ENCODE data around the gene NAA60. TPM values are rescaled to one million over a fixed set of nuclear protein-coding genes. Genes with fewer than 3 reads are reported as not detected.
A peak's percentile ranks its signal among the peaks of the same experiment; 100 is the strongest.

Gene NAA60
- total RNA-seq, 4 donors from 2014 or later = 80.9 to 110 (median 96.8) TPM

DNA sequence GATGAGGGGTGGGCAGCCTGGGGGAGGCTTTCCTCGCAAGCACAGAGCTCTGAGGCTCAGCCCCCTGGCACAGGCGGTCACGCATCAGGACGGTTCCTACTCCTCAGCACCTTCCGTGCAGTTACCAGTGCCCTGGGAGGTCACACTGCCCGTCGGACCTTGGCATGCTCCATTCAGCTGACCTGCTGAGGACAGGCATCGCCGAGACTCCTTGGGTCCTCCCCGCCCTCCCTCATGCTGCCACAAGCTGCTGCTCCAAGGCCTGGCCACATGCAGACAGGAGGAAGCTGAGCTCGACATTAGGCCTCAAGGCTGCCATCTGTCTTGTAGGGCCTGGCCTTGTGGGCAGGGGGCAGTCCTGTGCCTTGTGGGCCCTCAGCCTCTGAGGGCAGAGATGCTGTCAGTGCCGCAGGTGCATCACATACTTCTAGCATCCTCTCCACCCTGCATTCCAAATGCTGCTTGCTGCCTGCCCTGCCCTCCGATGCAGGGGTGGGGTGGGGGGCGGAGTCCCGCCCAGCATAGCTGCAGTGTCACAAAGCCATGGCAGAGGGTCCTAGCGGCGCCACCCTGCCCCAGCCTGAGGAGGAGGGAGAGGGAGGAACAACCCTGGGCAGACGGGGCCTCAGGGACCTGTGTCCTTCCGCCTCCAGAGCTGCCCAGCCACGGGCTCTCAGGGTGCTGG is 42.5 kb downstream of the NAA60 start:
- peaks cover 0 to 59% (median 0%) of the 10 kb centered on the region in 3 donors for H3K36me3 ChIP-seq
- no peaks in the 10 kb centered on the region for H3K4me1 ChIP-seq
- no peak overlapping the region for H3K4me3 ChIP-seq
- no peaks in the 10 kb centered on the region for H3K9me3 ChIP-seq
- TF ChIP-seq POLR2A (IDR thresholded peaks at IDR 0.05) (no peak), CTCF (IDR thresholded peaks at IDR 0.05) (no peak)
- no peak for DNase-seq
- H3K27me3 ChIP-seq = no peaks in the 10 kb centered on the region
- H3K27ac ChIP-seq = no peak overlapping the region

DNA sequence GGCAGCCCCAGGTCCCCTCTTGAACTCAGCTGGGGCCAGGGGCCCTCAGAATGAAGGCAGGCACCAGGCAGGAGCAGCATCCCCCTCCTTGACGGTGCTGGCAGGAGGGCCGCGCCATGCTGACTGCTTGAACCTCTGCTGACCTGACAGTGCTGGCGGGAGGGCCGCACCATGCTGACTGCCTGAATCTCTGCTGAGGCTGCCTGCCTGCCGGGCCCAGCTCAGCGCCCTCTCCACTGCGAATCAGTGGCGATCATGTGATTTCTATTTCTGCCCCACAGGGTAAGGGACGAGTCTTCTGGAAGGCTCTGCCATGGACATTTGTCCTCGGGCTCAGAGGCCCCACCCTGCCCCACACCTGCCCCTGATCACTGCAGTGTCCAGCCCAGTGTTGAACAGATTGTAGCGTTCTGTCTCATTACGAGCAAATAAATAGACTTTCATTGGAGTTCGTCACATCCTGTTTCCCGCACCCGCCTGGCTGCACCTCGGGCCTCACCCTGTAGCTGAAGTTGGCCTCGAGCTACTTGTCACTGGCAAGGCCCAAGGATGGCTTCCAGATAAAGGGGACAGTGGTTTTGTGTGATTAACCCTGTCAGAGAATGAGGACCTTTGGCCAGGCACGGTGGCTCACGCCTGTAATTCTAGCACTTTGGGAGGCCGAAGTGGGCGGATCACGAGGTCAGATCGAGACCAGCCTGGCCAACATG is 43.2 kb downstream of the NAA60 start:
- Histone ChIP-seq H3K27ac (no peak overlapping the region), H3K27me3 (no peaks in the 10 kb centered on the region), H3K9me3 (no peaks in the 10 kb centered on the region), H3K36me3 (peaks cover 0 to 52% (median 0%) of the 10 kb centered on the region in 3 donors), H3K4me1 (no peaks in the 10 kb centered on the region), H3K4me3 (no peak overlapping the region)
- peak in 1 of 3 donors; percentile 48 for DNase-seq
- TF ChIP-seq CTCF (IDR thresholded peaks at IDR 0.05) (no peak), POLR2A (IDR thresholded peaks at IDR 0.05) (no peak)

DNA sequence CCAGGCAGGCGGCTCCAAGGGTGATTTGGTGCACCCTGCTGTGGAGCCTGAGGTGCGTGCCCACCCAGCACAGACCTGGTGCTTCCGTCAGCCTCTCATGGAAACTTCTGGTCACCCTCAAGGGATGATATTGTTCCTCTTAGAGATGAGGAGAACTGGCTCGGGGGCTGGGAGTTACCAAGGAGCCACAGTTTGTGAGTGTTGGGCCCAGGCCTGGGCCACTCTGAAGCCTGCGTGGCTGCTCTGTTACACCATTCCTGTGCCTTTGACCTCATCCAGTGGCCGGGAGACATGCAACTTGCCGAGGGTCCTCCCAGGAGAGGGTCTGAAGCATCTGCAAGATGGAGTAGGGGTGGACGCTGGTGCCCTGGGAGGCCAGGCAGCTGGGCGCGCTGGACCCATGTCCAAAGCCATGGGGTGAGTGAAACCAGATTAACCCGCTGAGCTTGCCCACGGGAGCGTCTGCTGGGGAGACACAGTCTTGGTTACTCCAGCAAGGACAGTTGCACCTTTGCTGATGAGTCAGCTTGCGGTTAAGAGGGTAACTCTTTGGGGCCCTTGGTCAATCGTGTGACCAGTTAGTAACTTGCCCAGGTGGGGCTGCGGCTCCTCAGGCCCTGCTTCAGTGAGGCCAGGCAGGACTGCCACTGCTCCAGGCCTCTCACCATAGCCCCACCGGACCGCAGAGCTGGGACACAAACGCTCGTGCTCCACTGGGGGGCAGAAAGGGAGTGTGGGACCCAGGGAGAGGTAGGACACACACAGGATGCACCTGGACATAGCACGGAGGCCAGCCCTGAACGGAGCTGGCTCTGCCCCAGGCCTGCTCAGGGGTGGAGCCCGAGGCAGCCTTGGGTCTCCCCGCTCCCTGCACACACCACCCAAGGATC is 44.3 kb downstream of the NAA60 start:
- no peak overlapping the region for H3K27ac ChIP-seq
- H3K9me3 ChIP-seq = no peaks in the 10 kb centered on the region
- no peak overlapping the region for H3K4me3 ChIP-seq
- H3K4me1 ChIP-seq = no peaks in the 10 kb centered on the region
- TF ChIP-seq CTCF (IDR thresholded peaks at IDR 0.05) = no peak
- TF ChIP-seq POLR2A (IDR thresholded peaks at IDR 0.05) = no peak
- H3K36me3 ChIP-seq = peaks cover 0 to 41% (median 0%) of the 10 kb centered on the region in 3 donors
- DNase-seq = peak in 1 of 3 donors; percentile 49
- H3K27me3 ChIP-seq = no peaks in the 10 kb centered on the region

DNA sequence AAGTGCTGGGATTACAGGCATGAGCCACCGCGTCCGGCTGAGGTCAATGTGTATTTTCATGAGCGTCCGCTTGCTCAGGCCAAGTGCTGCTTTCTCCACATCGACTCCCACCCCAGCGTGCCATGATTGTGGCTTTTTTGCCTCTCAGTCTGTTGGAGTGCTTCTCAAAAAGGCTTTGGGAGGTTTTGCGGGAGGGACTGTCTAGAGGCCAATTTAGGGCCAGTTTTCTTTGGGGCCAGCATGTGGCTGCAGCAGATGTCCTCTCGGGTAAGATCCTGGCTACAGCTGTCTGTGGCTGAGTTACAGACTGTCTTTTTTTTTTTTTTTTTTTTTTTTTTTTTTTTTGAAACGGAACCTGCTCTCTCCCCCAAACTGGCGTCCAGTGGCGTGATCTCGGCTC is 45.3 kb downstream of the NAA60 start:
- DNase-seq = no peak
- no peak overlapping the region for H3K27ac ChIP-seq
- no peak overlapping the region for H3K4me3 ChIP-seq
- H3K36me3 ChIP-seq = peaks cover 0 to 31% (median 0%) of the 10 kb centered on the region in 3 donors
- H3K9me3 ChIP-seq = no peaks in the 10 kb centered on the region
- TF ChIP-seq POLR2A (IDR thresholded peaks at IDR 0.05) (no peak), CTCF (IDR thresholded peaks at IDR 0.05) (no peak)
- no peaks in the 10 kb centered on the region for H3K27me3 ChIP-seq
- H3K4me1 ChIP-seq = no peaks in the 10 kb centered on the region

- Histone ChIP-seq H3K4me3 (no peak overlapping the region), H3K27ac (no peak overlapping the region), H3K27me3 (no peaks in the 10 kb centered on the region), H3K9me3 (no peaks in the 10 kb centered on the region), H3K4me1 (no peaks in the 10 kb centered on the region), H3K36me3 (peaks cover 0 to 8% (median 0%) of the 10 kb centered on the region in 3 donors)
- TF ChIP-seq POLR2A (IDR thresholded peaks at IDR 0.05) (no peak), CTCF (IDR thresholded peaks at IDR 0.05) (no peak)
- peak in 1 of 3 donors; percentile 50 for DNase-seq
These were observed 47.6 kb downstream of the NAA60 start for GRCh38 chr16:3490911-3491629.

Measured in Peyer's patch (tissue), 4 donors.